SH-SY5Y (cell line): ENCODE data around the gene ZNF574.

ENCODE experiments used
- GATA2 ChIP-seq: IDR thresholded peaks from 2 replicates; pipeline ENCODE4 v1.6.1; 2011; ENCODE audit warnings: mild to moderate bottlenecking, low read depth, low read length
- GATA3 ChIP-seq: IDR thresholded peaks from 2 replicates; pipeline ENCODE4 v1.6.1; 2011; ENCODE audit warnings: low read depth, mild to moderate bottlenecking, low read length, moderate library complexity

ZNF574 gene

GRCh38 chr19:42129399-42130253 is 53.7 kb downstream of the ZNF574 start:
- TF ChIP-seq GATA2 (no peak), GATA3 (no peak)

- TF ChIP-seq GATA2 = no peak
- TF ChIP-seq GATA3 = no peak
Measured at GRCh38 chr19:42130254-42130573, 54.2 kb downstream of the ZNF574 start.
